A549 (cell line): ENCODE measurements around the gene ARMCX4.
"Not testable (repeated sequence)": the region's sequence is repeated elsewhere in the genome, so short reads cannot be mapped to it uniquely, and the experiment has no call there.

Experiments used
- FOXS1 ChIP-seq: fragments of 250-450 bp; sonication (Bioruptor Pico); IDR thresholded peaks from 2 replicates; pipeline ENCODE4 v1.5.0; 2020; ENCODE audit warnings: mild to moderate bottlenecking, moderate library complexity
- MAX ChIP-seq: IDR thresholded peaks from 2 replicates; pipeline ENCODE4 v1.6.1; 2012
- POLR2A ChIP-seq: IDR thresholded peaks from 2 replicates; pipeline ENCODE4 v1.6.1; 2012; ENCODE audit warnings: mild to moderate bottlenecking, low read length

GRCh38 chrX:101502929-101503328 lies 17.7 kb downstream of the ARMCX4 start:
- TF ChIP-seq POLR2A; MAX; FOXS1 (CRISPR knock-in tag): not testable (repeated sequence)
